Lung (tissue), 12 donors: ENCODE data around the gene BDKRB1. TPM values are rescaled to one million over a fixed set of nuclear protein-coding genes. Genes with fewer than 3 reads are reported as not detected.

Experiments used
- ATAC-seq: fragments of 200-7000 bp; cut with Tn5 transposase; one replicate; pipeline ENCODE4 v1.9.1; 2020; ENCODE audit warnings: moderate number of reproducible peaks; ENCODE audit not compliant: insufficient read depth, low FRiP score
- DNase-seq, 3 donors: peaks; one replicate each; pipeline ENCODE4 v3.0.0-alpha.2; 2013 to 2017
- H3K27ac ChIP-seq, 2 donors: one replicate each; pipeline ENCODE4 v1.5.1; 2013; ENCODE audit warnings: mild to moderate bottlenecking in 2 of 2, moderate library complexity in 2 of 2, control low read depth in 1 of 2, inconsistent platforms in 1 of 2, low read depth in 1 of 2, low read length in 1 of 2
- H3K27me3 ChIP-seq, 3 donors: one replicate each; pipeline ENCODE4 v1.5.1; 2013; ENCODE audit warnings: low read length in 2 of 3; ENCODE audit not compliant: control insufficient read depth in 3 of 3, insufficient read depth in 3 of 3
- H3K36me3 ChIP-seq, 4 donors: one replicate each; pipeline ENCODE4 v1.5.1; 2013; ENCODE audit warnings: low read length in 4 of 4, mild to moderate bottlenecking in 1 of 4, moderate library complexity in 1 of 4; ENCODE audit not compliant: control insufficient read depth in 4 of 4, insufficient read depth in 4 of 4
- H3K4me1 ChIP-seq, 5 donors: one replicate each; pipeline ENCODE4 v1.5.1; 2013; ENCODE audit warnings: low read length in 5 of 5, mild to moderate bottlenecking in 2 of 5, moderate library complexity in 1 of 5; ENCODE audit not compliant: control insufficient read depth in 5 of 5, insufficient read depth in 5 of 5
- H3K4me3 ChIP-seq: one replicate; pipeline ENCODE4 v1.5.1; 2013; ENCODE audit warnings: mild to moderate bottlenecking, control low read depth, moderate library complexity
- H3K9ac ChIP-seq, 2 donors: one replicate each; pipeline ENCODE4 v1.5.1; 2013; ENCODE audit warnings: low read length in 2 of 2, control low read depth in 1 of 2; ENCODE audit not compliant: insufficient read depth in 1 of 2
- H3K9me3 ChIP-seq, 4 donors: one replicate each; pipeline ENCODE4 v1.5.1; 2013; ENCODE audit warnings: low read length in 3 of 4, mild to moderate bottlenecking in 1 of 4, moderate library complexity in 1 of 4; ENCODE audit not compliant: control insufficient read depth in 4 of 4, insufficient read depth in 3 of 4
- CTCF ChIP-seq: IDR thresholded peaks from 2 replicates; pipeline ENCODE4 v1.5.1; 2012; ENCODE audit warnings: mild to moderate bottlenecking; ENCODE audit errors: control extremely low read depth, extremely low read depth
- WGBS, 2 donors: extraction: QIAGEN DNeasy Blood & Tissue Kit; methylation state at CpG; one replicate each; pipeline ENCODE4 v1.1.7; 2013; 5-methylcytosine and 5-hydroxymethylcytosine counted together
- polyA plus RNA-seq, 2 donors: library from polyadenylated mRNA; stranded (reverse); fragments of 200-250 nt; gene quantifications; one replicate each; pipeline ENCODE4 v1.2.1, GENCODE V29; 2013
- total RNA-seq, 2 donors: library from RNA; depleted of rRNA in 1 of 2; stranded (reverse); fragments of >200 nt in 1 of 2; gene quantifications; one replicate each; pipeline ENCODE4 v1.2.1, GENCODE V29; 2014 to 2021
- donor health status: control.
- donor health status: control.
- donor health status: Bipolar disorder and iron deficiency.
- donor health status: healthy.
- donor health status: DM: yes; HTN: yes; CAD: no.

Gene BDKRB1
- total and polyA plus RNA-seq, 4 donors, result 0.18 to 5.4 (median 0.42) TPM

GRCh38 chr14:96274543-96274942 is 18.5 kb downstream of the BDKRB1 start:
- WGBS, 2 donors, result 75 to 82% methylated on average over 6 of the region's 6 CpGs
- Histone ChIP-seq H3K4me1 (peaks cover 0 to 20% (median 3%) of the 10 kb centered on the region in 5 donors), H3K27me3 (no peaks in the 10 kb centered on the region), H3K4me3 (no peak overlapping the region), H3K36me3 (no peaks in the 10 kb centered on the region), H3K9ac (no peak overlapping the region), H3K9me3 (peaks cover 0 to 18% (median 5%) of the 10 kb centered on the region in 4 donors), H3K27ac (no peak overlapping the region)
- DNase-seq (peak; percentile 73 to 86 (median 84)), ATAC-seq (no peak)
- no peak for TF ChIP-seq CTCF

GRCh38 chr14:96275177-96276112 is 19.4 kb downstream of the BDKRB1 start:
- H3K36me3 ChIP-seq, result no peaks in the 10 kb centered on the region
- H3K27me3 ChIP-seq, result no peaks in the 10 kb centered on the region
- no peak overlapping the region for H3K4me3 ChIP-seq
- no peak overlapping the region for H3K27ac ChIP-seq
- H3K9me3 ChIP-seq, result peaks cover 0 to 18% (median 5%) of the 10 kb centered on the region in 4 donors
- WGBS, 2 donors, result 20 to 24% methylated on average over 17 of the region's 17 CpGs
- ATAC-seq, result peak; percentile 54
- peak; percentile 57 for TF ChIP-seq CTCF
- peaks cover 0 to 20% (median 3%) of the 10 kb centered on the region in 5 donors for H3K4me1 ChIP-seq
- peak; percentile 81 to 84 (median 82) for DNase-seq
- no peak overlapping the region for H3K9ac ChIP-seq

- TF ChIP-seq CTCF, result no peak
- H3K27ac ChIP-seq, result no peak overlapping the region
- H3K4me1 ChIP-seq, result peaks cover 0 to 26% (median 3%) of the 10 kb centered on the region in 5 donors
- peaks cover 0 to 4% (median 2%) of the 10 kb centered on the region in 4 donors for H3K36me3 ChIP-seq
- H3K9me3 ChIP-seq, result peaks cover 0 to 11% (median 5%) of the 10 kb centered on the region in 4 donors
- DNase-seq (no peak), ATAC-seq (no peak)
- 99 to 100% methylated on average over 1 of the region's 1 CpG for WGBS, 2 donors
- no peaks in the 10 kb centered on the region for H3K27me3 ChIP-seq
- H3K4me3 ChIP-seq, result no peak overlapping the region
- H3K9ac ChIP-seq, result no peak overlapping the region
Measured at GRCh38 chr14:96277890-96278289, 21.9 kb downstream of the BDKRB1 start.
